Naive thymus-derived CD4-positive, alpha-beta T cell (primary cell): ENCODE results near the gene ARHGAP24. TPM values are rescaled to one million over a fixed set of nuclear protein-coding genes. Genes with fewer than 3 reads are reported as not detected.

Source experiments
- ATAC-seq: fragments of 150-1000 bp; cut with Tn5 transposase; 2 replicates; pipeline ENCODE4 v1.10.0; 2021; ENCODE audit warnings: mild to moderate bottlenecking, moderate library complexity
- CTCF ChIA-PET: fragments of 350-600 bp; sonication (Branson Sonifier 250); formaldehyde crosslinking; loops from one replicate; lab custom pipeline; 2021; ENCODE audit warnings: antibody characterized with exemption; lab: Charles Lee
- POLR2A ChIA-PET: fragments of 350-600 bp; sonication (Branson Sonifier 250); formaldehyde crosslinking; loops from one replicate; lab custom pipeline; 2021; ENCODE audit warnings: antibody characterized with exemption, inconsistent platforms; lab: Charles Lee
- DNase-seq, 9 donors: peaks; one replicate each; pipeline versions ENCODE4 v3.0.0 to v3.0.0-alpha.2; 2020 to 2022; ENCODE audit warnings: mixed read lengths in 1 of 9
- H3K27ac ChIP-seq: one replicate; pipeline ENCODE4 v1.7.0; 2013; ENCODE audit warnings: mild to moderate bottlenecking, low read depth, low read length, moderate library complexity
- H3K27me3 ChIP-seq, 2 donors: one replicate each; pipeline ENCODE4 v1.7.0; 2013; ENCODE audit warnings: low read length in 2 of 2, mild to moderate bottlenecking in 2 of 2, moderate library complexity in 2 of 2; ENCODE audit not compliant: control insufficient read depth in 2 of 2, insufficient read depth in 2 of 2
- H3K36me3 ChIP-seq, 3 experiments: 1 replicate in 2 of 3; 2 replicates in 1 of 3; pipeline ENCODE4 v1.7.0; 2013; ENCODE audit warnings: low read length in 3 of 3, mild to moderate bottlenecking in 3 of 3, moderate library complexity in 1 of 3; ENCODE audit not compliant: insufficient read depth in 3 of 3, control insufficient read depth in 2 of 3
- H3K4me1 ChIP-seq, 2 donors: one replicate each; pipeline ENCODE4 v1.7.0; 2013; ENCODE audit warnings: low read length in 2 of 2, mild to moderate bottlenecking in 2 of 2, moderate library complexity in 1 of 2; ENCODE audit not compliant: control insufficient read depth in 2 of 2, insufficient read depth in 2 of 2
- H3K4me3 ChIP-seq: 2 replicates; pipeline ENCODE4 v1.7.0; 2013; ENCODE audit warnings: mild to moderate bottlenecking, low read length
- H3K9me3 ChIP-seq, 3 experiments: 1 replicate in 2 of 3; 2 replicates in 1 of 3; pipeline ENCODE4 v1.7.0; 2013; ENCODE audit warnings: low read length in 3 of 3; ENCODE audit not compliant: control insufficient read depth in 2 of 3
- H3K27ac Mint-ChIP-seq, 9 donors: one replicate each; pipeline ENCODE4 v1.8.0; 2020 to 2022; ENCODE audit warnings: mixed read lengths in 9 of 9, mild to moderate bottlenecking in 8 of 9, moderate library complexity in 5 of 9, inconsistent platforms in 2 of 9
- H3K27me3 Mint-ChIP-seq, 5 donors: one replicate each; pipeline ENCODE4 v1.8.0; 2021 to 2022; ENCODE audit warnings: mixed read lengths in 5 of 5, mild to moderate bottlenecking in 1 of 5
- H3K36me3 Mint-ChIP-seq, 5 donors: one replicate each; pipeline ENCODE4 v1.8.0; 2020 to 2022; ENCODE audit warnings: mixed read lengths in 5 of 5, mild to moderate bottlenecking in 3 of 5, inconsistent platforms in 1 of 5
- H3K4me1 Mint-ChIP-seq, 7 donors: one replicate each; pipeline ENCODE4 v1.8.0; 2020 to 2022; ENCODE audit warnings: mixed read lengths in 7 of 7, mild to moderate bottlenecking in 3 of 7, inconsistent platforms in 1 of 7
- H3K4me3 Mint-ChIP-seq, 10 donors: one replicate each; pipeline ENCODE4 v1.8.0; 2020 to 2022; ENCODE audit warnings: mild to moderate bottlenecking in 10 of 10, mixed read lengths in 10 of 10, moderate library complexity in 6 of 10, inconsistent platforms in 2 of 10
- H3K9me3 Mint-ChIP-seq, 11 donors: one replicate each; pipeline ENCODE4 v1.8.0; 2020 to 2022; ENCODE audit warnings: mixed read lengths in 11 of 11, mild to moderate bottlenecking in 4 of 11, inconsistent platforms in 1 of 11, moderate library complexity in 1 of 11
- intact Hi-C, 2 donors: fragments of 100-400 bp; cut with micrococcal nuclease; formaldehyde crosslinking; loops; one replicate each; pipeline ENCODE4 v1.15.1; 2023
- polyA plus RNA-seq, 2 donors: library from polyadenylated mRNA; unstranded; fragments of 300-500 nt; fragmentation: Illumina TruSeq; gene quantifications; one replicate each; pipeline ENCODE4 v1.2.3, GENCODE V29; 2021
- total RNA-seq, 6 experiments: library from RNA in 5 of 6; stranded (reverse) in 5 of 6; gene quantifications; 1 replicate in 5 of 6; 2 replicates in 1 of 6; pipeline ENCODE4 v1.2.3 and lab custom pipeline; 2021 to 2026

ARHGAP24 gene
- total and polyA plus RNA-seq, 7 experiments from 2014 or later: 0.41 to 12.7 (median 1.3) TPM; not detected in 3

DNA sequence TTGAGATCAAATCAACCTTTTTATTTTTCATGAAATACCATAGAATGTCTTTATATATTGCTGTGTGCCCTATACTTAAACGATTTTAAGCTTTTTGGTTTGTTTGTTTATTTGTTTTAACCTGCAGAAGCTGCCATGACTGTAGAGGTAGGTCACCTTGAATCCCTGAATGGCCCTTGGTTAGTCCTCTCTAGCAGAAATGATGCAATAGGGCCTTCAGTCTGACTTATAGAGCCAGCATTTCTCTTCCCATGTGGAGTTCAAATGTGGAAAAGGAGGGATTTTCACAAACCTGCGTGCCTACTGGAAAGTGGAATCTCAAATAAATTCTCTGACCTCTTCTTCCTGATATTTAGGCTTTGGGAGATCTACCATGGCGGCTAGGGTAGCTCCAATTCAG, 557.0 kb downstream of the ARHGAP24 start:
- H3K4me1 Mint-ChIP-seq: peaks cover 0 to 1% (median 0%) of the 10 kb centered on the region in 7 donors
- intact Hi-C loops: no loop called here
- no peak overlapping the region for H3K4me3 Mint-ChIP-seq
- no peak for ATAC-seq
- H3K4me1 ChIP-seq: no peaks in the 10 kb centered on the region
- H3K36me3 Mint-ChIP-seq: no peaks in the 10 kb centered on the region
- no peaks in the 10 kb centered on the region for H3K36me3 ChIP-seq
- no peaks in the 10 kb centered on the region for H3K9me3 ChIP-seq
- ChIA-PET POLR2A (no interaction called here), CTCF (no interaction called here)
- peaks cover 0 to 5% (median 0%) of the 10 kb centered on the region in 11 donors for H3K9me3 Mint-ChIP-seq
- no peak overlapping the region for H3K4me3 ChIP-seq
- H3K27me3 Mint-ChIP-seq: peaks cover 0 to 15% (median 4%) of the 10 kb centered on the region in 5 donors
- H3K27ac ChIP-seq: no peak overlapping the region
- DNase-seq: no peak
- H3K27me3 ChIP-seq: no peaks in the 10 kb centered on the region
- no peak overlapping the region for H3K27ac Mint-ChIP-seq

GRCh38 chr4:86032476-86033022, 557.6 kb downstream of the ARHGAP24 start:
- H3K9me3 Mint-ChIP-seq: peaks cover 0 to 5% (median 0%) of the 10 kb centered on the region in 11 donors
- ATAC-seq (no peak), DNase-seq (no peak)
- Histone ChIP-seq H3K9me3 (no peaks in the 10 kb centered on the region), H3K27ac (no peak overlapping the region), H3K27me3 (no peaks in the 10 kb centered on the region), H3K36me3 (no peaks in the 10 kb centered on the region), H3K4me1 (no peaks in the 10 kb centered on the region), H3K4me3 (no peak overlapping the region)
- no peak overlapping the region for H3K4me3 Mint-ChIP-seq
- CTCF ChIA-PET: no interaction called here
- peaks cover 0 to 1% (median 0%) of the 10 kb centered on the region in 7 donors for H3K4me1 Mint-ChIP-seq
- H3K27me3 Mint-ChIP-seq: peaks cover 0 to 15% (median 4%) of the 10 kb centered on the region in 5 donors
- POLR2A ChIA-PET: no interaction called here
- intact Hi-C loops: no loop called here
- H3K27ac Mint-ChIP-seq: no peak overlapping the region
- no peaks in the 10 kb centered on the region for H3K36me3 Mint-ChIP-seq

DNA sequence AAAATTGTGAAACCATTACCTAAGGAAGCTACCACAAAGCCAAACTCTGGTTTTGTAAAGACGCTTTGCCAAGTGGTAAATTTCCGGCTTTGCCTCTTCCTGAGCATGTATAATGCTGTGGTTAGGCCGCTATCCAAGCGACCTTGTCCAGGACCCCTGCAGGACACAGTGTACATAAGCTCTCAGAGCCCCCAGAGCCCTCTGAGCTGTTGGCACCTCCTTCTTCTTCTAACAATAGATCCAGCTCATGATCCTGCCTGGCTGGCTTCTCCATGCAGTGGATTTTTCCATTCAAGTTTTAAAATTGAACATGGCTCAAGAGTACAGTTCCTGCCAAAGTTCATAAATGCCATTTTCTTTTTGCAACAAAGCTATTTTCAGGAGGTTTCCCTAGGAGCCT, 558.2 kb downstream of the ARHGAP24 start:
- no peaks in the 10 kb centered on the region for H3K4me1 ChIP-seq
- H3K36me3 Mint-ChIP-seq: no peaks in the 10 kb centered on the region
- H3K4me1 Mint-ChIP-seq: peaks cover 0 to 1% (median 0%) of the 10 kb centered on the region in 7 donors
- H3K4me3 ChIP-seq: no peak overlapping the region
- POLR2A ChIA-PET: no interaction called here
- no peaks in the 10 kb centered on the region for H3K27me3 ChIP-seq
- no peak overlapping the region for H3K4me3 Mint-ChIP-seq
- no peaks in the 10 kb centered on the region for H3K9me3 ChIP-seq
- H3K27me3 Mint-ChIP-seq: peaks cover 0 to 15% (median 4%) of the 10 kb centered on the region in 5 donors
- peaks cover 0 to 5% (median 0%) of the 10 kb centered on the region in 11 donors for H3K9me3 Mint-ChIP-seq
- H3K27ac Mint-ChIP-seq: no peak overlapping the region
- no peak overlapping the region for H3K27ac ChIP-seq
- no peak for ATAC-seq
- CTCF ChIA-PET: no interaction called here
- intact Hi-C loops: no loop called here
- no peak for DNase-seq
- H3K36me3 ChIP-seq: no peaks in the 10 kb centered on the region

DNA sequence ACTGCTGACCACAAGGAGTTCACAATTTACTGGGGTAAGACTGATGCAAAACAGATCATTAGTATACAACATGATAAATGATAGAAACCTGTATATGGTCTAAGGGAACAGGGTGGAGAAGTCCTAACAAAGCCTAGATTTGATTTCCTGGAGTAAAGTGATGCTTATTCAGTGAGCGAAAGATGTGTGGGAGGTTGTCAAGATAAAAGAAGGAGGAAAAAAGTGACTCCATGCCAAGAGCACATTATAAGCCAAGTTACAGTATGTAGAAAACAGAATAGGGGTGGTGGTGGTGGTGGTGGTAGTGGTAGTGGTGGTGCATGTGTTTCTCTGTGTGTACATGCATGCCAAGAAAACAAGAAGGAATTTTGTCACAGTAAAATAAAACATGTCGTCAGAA, 559.7 kb downstream of the ARHGAP24 start:
- H3K27me3 ChIP-seq: no peaks in the 10 kb centered on the region
- intact Hi-C loops: no loop called here
- H3K27me3 Mint-ChIP-seq: peaks cover 0 to 15% (median 4%) of the 10 kb centered on the region in 5 donors
- no peak overlapping the region for H3K27ac Mint-ChIP-seq
- no peak for DNase-seq
- H3K27ac ChIP-seq: no peak overlapping the region
- peaks cover 0 to 4% (median 0%) of the 10 kb centered on the region in 11 donors for H3K9me3 Mint-ChIP-seq
- H3K36me3 Mint-ChIP-seq: no peaks in the 10 kb centered on the region
- H3K4me1 ChIP-seq: no peaks in the 10 kb centered on the region
- ChIA-PET CTCF (no interaction called here), POLR2A (no interaction called here)
- H3K4me1 Mint-ChIP-seq: peaks cover 0 to 1% (median 0%) of the 10 kb centered on the region in 7 donors
- no peak for ATAC-seq
- H3K9me3 ChIP-seq: no peaks in the 10 kb centered on the region
- H3K36me3 ChIP-seq: no peaks in the 10 kb centered on the region
- no peak overlapping the region for H3K4me3 ChIP-seq
- no peak overlapping the region for H3K4me3 Mint-ChIP-seq

GRCh38 chr4:86035688-86036087, 560.7 kb downstream of the ARHGAP24 start:
- CTCF ChIA-PET: no interaction called here
- H3K36me3 Mint-ChIP-seq: no peaks in the 10 kb centered on the region

DNA sequence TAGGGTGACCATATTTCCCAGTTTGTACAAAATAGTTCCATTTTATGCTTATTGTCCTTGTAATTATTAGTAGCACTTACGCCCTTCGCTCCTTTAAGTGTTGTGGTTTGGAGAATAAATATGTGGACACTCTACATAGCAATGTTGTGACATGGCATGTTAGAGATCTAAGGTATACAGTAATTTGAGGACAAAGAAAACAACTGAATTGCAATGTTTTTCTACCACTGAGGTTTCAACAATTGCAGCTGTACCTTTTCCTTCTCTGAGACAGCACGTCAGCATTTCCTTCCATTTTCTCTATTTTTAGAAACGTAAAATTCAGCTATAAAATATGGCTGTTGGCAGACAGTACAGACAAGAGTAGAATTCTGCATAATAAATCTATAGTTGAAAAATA, 561.8 kb downstream of the ARHGAP24 start:
- intact Hi-C loops: no loop called here
- no peak for ATAC-seq
- Histone ChIP-seq H3K9me3 (no peaks in the 10 kb centered on the region), H3K36me3 (no peaks in the 10 kb centered on the region), H3K4me1 (no peaks in the 10 kb centered on the region), H3K4me3 (no peak overlapping the region), H3K27me3 (no peaks in the 10 kb centered on the region), H3K27ac (no peak overlapping the region)
- DNase-seq: no peak
- peaks cover 0 to 15% (median 0%) of the 10 kb centered on the region in 5 donors for H3K27me3 Mint-ChIP-seq
- CTCF ChIA-PET: no interaction called here
- no peak overlapping the region for H3K4me3 Mint-ChIP-seq
- POLR2A ChIA-PET: no interaction called here
- no peak overlapping the region for H3K27ac Mint-ChIP-seq
- H3K9me3 Mint-ChIP-seq: peaks cover 0 to 3% (median 0%) of the 10 kb centered on the region in 11 donors
- H3K4me1 Mint-ChIP-seq: peaks cover 0 to 1% (median 0%) of the 10 kb centered on the region in 7 donors
- H3K36me3 Mint-ChIP-seq: no peaks in the 10 kb centered on the region

More at GRCh38 chr4:86035688-86036087, 560.7 kb downstream of the ARHGAP24 start:
- POLR2A ChIA-PET: no interaction called here
- no peaks in the 10 kb centered on the region for H3K9me3 ChIP-seq
- Mint-ChIP-seq H3K27me3 (peaks cover 0 to 15% (median under 1%) of the 10 kb centered on the region in 5 donors), H3K27ac (no peak overlapping the region), H3K4me3 (no peak overlapping the region), H3K4me1 (peaks cover 0 to 1% (median 0%) of the 10 kb centered on the region in 7 donors), H3K9me3 (peaks cover 0 to 3% (median 0%) of the 10 kb centered on the region in 11 donors)
- no peak overlapping the region for H3K27ac ChIP-seq
- no peak overlapping the region for H3K4me3 ChIP-seq
- no peak for ATAC-seq
- H3K4me1 ChIP-seq: no peaks in the 10 kb centered on the region
- no peaks in the 10 kb centered on the region for H3K27me3 ChIP-seq
- DNase-seq: no peak
- intact Hi-C loops: no loop called here
- no peaks in the 10 kb centered on the region for H3K36me3 ChIP-seq

DNA sequence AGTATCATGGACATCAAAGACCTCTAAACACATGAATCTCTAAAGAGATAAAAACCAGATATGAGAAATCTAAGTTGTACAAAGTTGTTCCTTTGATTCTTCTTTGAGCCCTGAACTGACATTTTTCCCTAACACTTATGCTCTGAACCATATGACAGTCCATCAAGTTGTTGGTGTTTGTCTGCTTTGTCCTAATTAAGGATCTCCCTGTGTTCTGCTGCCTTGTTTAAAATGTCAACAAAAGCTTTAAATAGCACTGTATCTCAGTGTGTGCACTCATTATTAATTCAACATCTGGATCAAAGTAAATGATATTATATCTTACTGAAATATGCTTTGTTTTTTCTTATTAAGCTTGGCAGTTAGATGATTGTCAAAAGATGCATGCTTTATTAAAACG, 563.1 kb downstream of the ARHGAP24 start:
- CTCF ChIA-PET: no interaction called here
- H3K36me3 Mint-ChIP-seq: no peaks in the 10 kb centered on the region
- Histone ChIP-seq H3K4me3 (no peak overlapping the region), H3K27me3 (no peaks in the 10 kb centered on the region), H3K4me1 (no peaks in the 10 kb centered on the region), H3K36me3 (no peaks in the 10 kb centered on the region), H3K27ac (no peak overlapping the region), H3K9me3 (no peaks in the 10 kb centered on the region)
- peaks cover 0 to 1% (median 0%) of the 10 kb centered on the region in 7 donors for H3K4me1 Mint-ChIP-seq
- no peak overlapping the region for H3K4me3 Mint-ChIP-seq
- ATAC-seq (no peak), DNase-seq (no peak)
- POLR2A ChIA-PET: no interaction called here
- intact Hi-C loops: no loop called here
- H3K9me3 Mint-ChIP-seq: peaks cover 0 to 6% (median 0%) of the 10 kb centered on the region in 11 donors
- H3K27ac Mint-ChIP-seq: no peak overlapping the region
- H3K27me3 Mint-ChIP-seq: peaks cover 0 to 14% (median 0%) of the 10 kb centered on the region in 5 donors
